ENCODE results near the gene ITGA1.

GRCh38 chr5:52801329-52801728 is 13.6 kb downstream of the ITGA1 start:
- TF ChIP-seq CTCF (conservative IDR thresholded peaks at IDR 0.05; ENCODE audit: low read length) = no peak
- no peak for TF ChIP-seq EZH2phosphoT487 (IDR thresholded peaks at IDR 0.05; ENCODE audit: borderline replicate concordance, low read depth, low read length)

All from OCI-LY7 (cell line).